Cardiac muscle cell (in vitro differentiated cells and primary cell): ENCODE data around the gene ME2. TPM values are rescaled to one million over a fixed set of nuclear protein-coding genes. Genes with fewer than 3 reads are reported as not detected.

ENCODE experiments used
- DNase-seq, 2 donors: peaks; one replicate each; pipeline versions ENCODE4 v3.0.0 to v3.0.0-alpha.2; 2010 to 2017; ENCODE audit warnings: low read depth in 1 of 2, low spot score in 1 of 2
- H3K27ac ChIP-seq: fragments of 200-600 bp; sonication (generic); 2 replicates; pipeline ENCODE4 v1.5.1; 2016
- H3K27me3 ChIP-seq: fragments of 200-600 bp; sonication (generic); 2 replicates; pipeline ENCODE4 v1.6.0; 2016; ENCODE audit warnings: control low read depth
- H3K36me3 ChIP-seq: fragments of 200-600 bp; sonication (generic); 2 replicates; pipeline ENCODE4 v1.5.1; 2016; ENCODE audit warnings: control low read depth
- H3K4me1 ChIP-seq: fragments of 200-600 bp; sonication (generic); 2 replicates; pipeline ENCODE4 v1.8.1; 2017; ENCODE audit warnings: low read depth, mild to moderate bottlenecking, mixed run types
- H3K4me3 ChIP-seq: fragments of 200-600 bp; sonication (generic); 2 replicates; pipeline ENCODE4 v1.5.1; 2016; ENCODE audit warnings: mild to moderate bottlenecking
- H3K9me3 ChIP-seq: fragments of 200-600 bp; sonication (generic); 2 replicates; pipeline ENCODE4 v1.5.1; 2017; ENCODE audit warnings: low read depth, mild to moderate bottlenecking, control low read depth
- polyA plus RNA-seq: library from polyadenylated mRNA; unstranded; fragments of >200 nt; fragmentation: Nextera tagmentation; extraction: Ambion mirVana; gene quantifications from 2 replicates; pipeline ENCODE4 v1.2.1, GENCODE V29; 2016
- total RNA-seq: library from RNA; depleted of rRNA; stranded (reverse); fragments of >200 nt; gene quantifications from 2 replicates; pipeline ENCODE4 v1.2.3, GENCODE V29; 2016
- TF ChIP-seq, protein P1 (sequence below): IDR thresholded peaks from 2 replicates; pipeline ENCODE4 v1.5.1; 2012; ENCODE audit warnings: low read depth, mild to moderate bottlenecking, low read length

The ME2 gene
- total and polyA plus RNA-seq, 2 experiments from 2014 or later: 33.9 to 47.3 TPM

DNA sequence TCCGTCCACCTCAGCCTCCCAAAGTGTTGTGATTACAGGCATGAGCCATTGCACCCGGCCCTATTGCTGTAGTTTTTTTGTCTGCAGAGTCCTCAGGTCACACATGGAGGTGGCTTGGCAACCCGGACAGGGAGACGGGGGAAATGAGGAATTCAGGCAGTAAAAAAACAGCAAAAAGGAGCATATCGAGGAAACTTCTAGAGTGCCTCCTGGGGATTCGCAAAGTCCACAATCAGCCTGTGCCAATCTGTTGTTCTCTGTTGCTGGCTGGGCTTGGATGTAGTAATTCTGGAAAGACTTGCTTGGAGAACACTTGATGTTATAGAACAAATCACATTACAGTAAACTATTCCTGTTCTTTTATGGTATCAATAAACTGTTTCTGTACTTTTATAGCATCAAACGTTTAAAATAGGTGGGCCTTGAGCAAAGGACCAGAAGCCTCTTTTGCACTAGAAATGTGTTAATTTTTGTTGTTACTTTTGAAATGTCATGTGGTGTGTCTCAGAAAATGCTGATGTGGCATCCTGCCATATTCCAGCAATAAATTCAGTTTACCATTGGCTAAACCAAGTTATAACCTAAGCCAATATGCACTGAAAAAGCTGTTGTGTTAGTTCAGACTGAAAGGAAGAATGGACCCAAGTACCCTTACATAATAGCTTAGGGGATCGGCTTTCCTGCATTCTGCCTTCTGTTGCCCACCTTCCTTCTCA is 103.3 kb downstream of the ME2 start:
- DNase-seq: no peak
- Histone ChIP-seq H3K27me3 (no peaks in the 10 kb centered on the region), H3K4me1 (no peaks in the 10 kb centered on the region), H3K36me3 (peaks cover 2% of the 10 kb centered on the region), H3K4me3 (no peak overlapping the region), H3K27ac (no peak overlapping the region), H3K9me3 (no peaks in the 10 kb centered on the region)
- TF ChIP-seq, protein P1, sequence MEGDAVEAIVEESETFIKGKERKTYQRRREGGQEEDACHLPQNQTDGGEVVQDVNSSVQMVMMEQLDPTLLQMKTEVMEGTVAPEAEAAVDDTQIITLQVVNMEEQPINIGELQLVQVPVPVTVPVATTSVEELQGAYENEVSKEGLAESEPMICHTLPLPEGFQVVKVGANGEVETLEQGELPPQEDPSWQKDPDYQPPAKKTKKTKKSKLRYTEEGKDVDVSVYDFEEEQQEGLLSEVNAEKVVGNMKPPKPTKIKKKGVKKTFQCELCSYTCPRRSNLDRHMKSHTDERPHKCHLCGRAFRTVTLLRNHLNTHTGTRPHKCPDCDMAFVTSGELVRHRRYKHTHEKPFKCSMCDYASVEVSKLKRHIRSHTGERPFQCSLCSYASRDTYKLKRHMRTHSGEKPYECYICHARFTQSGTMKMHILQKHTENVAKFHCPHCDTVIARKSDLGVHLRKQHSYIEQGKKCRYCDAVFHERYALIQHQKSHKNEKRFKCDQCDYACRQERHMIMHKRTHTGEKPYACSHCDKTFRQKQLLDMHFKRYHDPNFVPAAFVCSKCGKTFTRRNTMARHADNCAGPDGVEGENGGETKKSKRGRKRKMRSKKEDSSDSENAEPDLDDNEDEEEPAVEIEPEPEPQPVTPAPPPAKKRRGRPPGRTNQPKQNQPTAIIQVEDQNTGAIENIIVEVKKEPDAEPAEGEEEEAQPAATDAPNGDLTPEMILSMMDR: no peak

DNA sequence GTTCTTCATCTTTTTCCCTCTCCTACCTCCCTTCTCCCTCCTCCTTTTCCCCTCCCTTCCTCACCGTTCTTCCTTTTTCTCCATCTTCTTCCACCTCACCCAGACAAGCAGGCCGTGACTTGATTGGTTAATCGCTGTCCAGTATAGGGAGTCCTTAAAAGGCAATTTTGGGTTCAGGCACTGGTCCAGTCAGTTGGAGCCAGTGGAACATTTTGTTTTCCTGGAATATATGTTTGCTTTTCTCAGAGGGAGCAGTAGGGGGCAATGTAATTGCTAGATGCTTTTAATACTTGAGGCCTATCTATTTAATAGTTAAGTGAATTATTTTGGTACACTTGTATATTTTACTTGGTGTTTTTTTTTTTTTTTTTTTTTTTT is 103.9 kb downstream of the ME2 start:
- H3K4me1 ChIP-seq: no peaks in the 10 kb centered on the region
- peak in 1 of 2 donors; percentile 29 for DNase-seq
- no peaks in the 10 kb centered on the region for H3K36me3 ChIP-seq
- H3K27ac ChIP-seq: no peak overlapping the region
- H3K9me3 ChIP-seq: no peaks in the 10 kb centered on the region
- H3K4me3 ChIP-seq: no peak overlapping the region
- TF ChIP-seq, protein P1: no peak
- H3K27me3 ChIP-seq: no peaks in the 10 kb centered on the region

DNA sequence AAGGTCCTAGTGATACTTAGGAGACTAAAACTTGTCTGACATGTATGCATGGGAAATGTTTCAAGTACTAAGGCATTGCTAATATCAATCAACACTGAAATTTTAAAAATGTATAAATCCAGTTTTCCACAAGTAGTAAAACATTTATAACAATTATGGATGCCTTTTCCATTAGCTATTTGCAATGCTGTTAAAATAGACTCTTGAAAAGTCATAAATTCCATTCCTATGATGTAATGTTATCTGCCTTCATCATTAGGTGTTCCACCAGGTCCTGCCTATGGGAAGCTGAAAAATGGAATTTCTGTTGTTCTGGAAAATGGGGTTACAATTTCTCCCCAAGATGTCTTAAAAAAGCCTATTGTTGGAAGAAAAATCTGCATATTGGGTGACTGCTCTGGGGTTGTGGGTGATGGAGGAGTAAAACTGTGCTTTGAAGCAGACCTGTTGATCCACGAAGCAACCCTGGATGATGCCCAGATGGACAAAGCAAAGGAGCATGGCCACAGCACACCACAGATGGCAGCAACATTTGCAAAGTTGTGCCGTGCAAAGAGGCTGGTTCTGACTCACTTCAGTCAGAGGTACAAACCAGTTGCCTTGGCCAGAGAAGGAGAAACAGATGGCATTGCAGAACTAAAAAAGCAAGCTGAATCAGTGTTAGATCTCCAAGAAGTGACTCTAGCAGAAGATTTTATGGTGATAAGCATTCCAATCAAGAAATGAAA is 107.6 kb downstream of the ME2 start:
- Histone ChIP-seq H3K27me3 (no peaks in the 10 kb centered on the region), H3K4me3 (no peak overlapping the region), H3K27ac (no peak overlapping the region), H3K4me1 (peaks cover 2% of the 10 kb centered on the region), H3K36me3 (no peaks in the 10 kb centered on the region), H3K9me3 (no peaks in the 10 kb centered on the region)
- TF ChIP-seq, protein P1: no peak
- DNase-seq: no peak

DNA sequence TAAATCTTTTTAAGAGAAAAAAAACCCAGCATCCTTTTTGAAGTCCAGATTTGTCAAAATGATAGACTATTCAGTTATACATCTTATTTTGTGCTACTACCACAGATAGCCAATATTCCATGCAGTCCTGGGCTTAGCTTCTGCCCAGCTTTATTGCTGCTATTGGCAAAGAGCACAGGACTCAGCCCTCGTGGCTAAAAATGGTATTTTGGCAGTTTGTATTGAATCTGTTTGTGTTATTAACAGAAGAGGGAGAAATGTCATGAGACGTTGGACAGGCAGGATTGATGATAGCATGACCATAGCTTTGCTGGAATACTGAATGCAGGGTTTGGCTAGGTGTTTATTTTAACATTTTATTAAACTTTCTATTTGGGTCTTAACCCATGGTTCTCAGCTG is 108.3 kb downstream of the ME2 start:
- Histone ChIP-seq H3K4me1 (peaks cover 9% of the 10 kb centered on the region), H3K27ac (no peak overlapping the region), H3K4me3 (no peak overlapping the region), H3K36me3 (no peaks in the 10 kb centered on the region), H3K9me3 (no peaks in the 10 kb centered on the region), H3K27me3 (no peaks in the 10 kb centered on the region)
- TF ChIP-seq, protein P1: no peak
- DNase-seq: no peak

DNA sequence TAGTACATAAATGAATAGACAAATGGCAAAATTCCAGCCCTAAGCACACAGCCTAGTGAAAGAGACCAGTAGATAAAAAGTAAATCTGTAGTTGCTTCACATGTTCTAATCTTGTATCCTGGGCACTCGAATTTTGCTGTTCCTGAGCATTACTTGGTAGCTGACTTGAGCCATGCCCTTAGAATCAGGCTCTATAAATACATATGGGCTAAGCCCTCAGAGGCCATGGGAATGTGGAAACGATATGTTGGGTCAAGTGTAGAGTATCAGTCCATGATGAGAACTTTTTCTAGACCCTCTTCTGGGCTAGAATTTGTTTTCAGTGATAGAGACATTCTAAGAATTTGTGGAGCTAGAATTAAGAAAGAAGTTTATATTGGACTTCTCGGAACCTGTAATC is 110.8 kb downstream of the ME2 start:
- Histone ChIP-seq H3K27me3 (no peaks in the 10 kb centered on the region), H3K4me1 (peaks cover 28% of the 10 kb centered on the region), H3K4me3 (no peak overlapping the region), H3K9me3 (no peaks in the 10 kb centered on the region), H3K27ac (no peak overlapping the region), H3K36me3 (no peaks in the 10 kb centered on the region)
- TF ChIP-seq, protein P1: no peak
- DNase-seq: no peak
